Neural cell (in vitro differentiated cells): ENCODE measurements around the gene HS6ST1. TPM values are rescaled to one million over a fixed set of nuclear protein-coding genes. Genes with fewer than 3 reads are reported as not detected.

Source experiments
- H2AFZ ChIP-seq: fragments of 200-600, 300-800 bp; sonication (generic), shearing (Covaris generic); 2 replicates; pipeline ENCODE4 v1.6.0; 2014; ENCODE audit warnings: low read depth, mild to moderate bottlenecking, antibody characterized with exemption, low read length, moderate library complexity
- H3F3A ChIP-seq: fragments of 200-600 bp; shearing (Covaris generic); 2 replicates; pipeline ENCODE4 v1.6.1; 2016; ENCODE audit warnings: mild to moderate bottlenecking, moderate library complexity, mixed read lengths, antibody characterized with exemption, low read length; ENCODE audit not compliant: insufficient read depth, poor library complexity, severe bottlenecking
- H3K27ac ChIP-seq: fragments of 200-600, 300-800 bp; sonication (generic), shearing (Covaris generic); 2 replicates; pipeline ENCODE4 v1.5.1; 2014; ENCODE audit warnings: mild to moderate bottlenecking, low read length, moderate library complexity
- H3K27me3 ChIP-seq: fragments of 300-800, 200-600 bp; sonication (generic), shearing (Covaris generic); 2 replicates; pipeline ENCODE4 v1.6.0; 2014; ENCODE audit warnings: mild to moderate bottlenecking, low read depth, low read length, moderate library complexity; ENCODE audit not compliant: insufficient read depth
- H3K36me3 ChIP-seq: fragments of 300-800, 200-600 bp; sonication (generic), shearing (Covaris generic); 2 replicates; pipeline ENCODE4 v1.5.1; 2014; ENCODE audit warnings: mild to moderate bottlenecking, antibody characterized with exemption, low read length, moderate library complexity; ENCODE audit not compliant: insufficient read depth
- H3K4me2 ChIP-seq: fragments of 300-800, 200-600 bp; sonication (generic), shearing (Covaris generic); 2 replicates; pipeline ENCODE4 v1.6.0; 2014; ENCODE audit warnings: mild to moderate bottlenecking, low read length
- H3K4me3 ChIP-seq: fragments of 300-800, 200-600 bp; sonication (generic), shearing (Covaris generic); 2 replicates; pipeline ENCODE4 v1.5.1; 2014; ENCODE audit warnings: mild to moderate bottlenecking, low read length, moderate library complexity
- H3K79me2 ChIP-seq: fragments of 200-600 bp; shearing (Covaris generic); replicated peaks from 2 replicates; pipeline ENCODE4 v1.6.0; 2014; ENCODE audit warnings: mild to moderate bottlenecking, low read length, moderate library complexity; ENCODE audit not compliant: insufficient read depth
- H3K9ac ChIP-seq: fragments of 300-800, 200-600 bp; sonication (generic), shearing (Covaris generic); 2 replicates; pipeline ENCODE4 v1.6.1; 2016; ENCODE audit warnings: mild to moderate bottlenecking, low read length, mixed read lengths
- H3K9me2 ChIP-seq: fragments of 200-600 bp; shearing (Covaris generic); 2 replicates; pipeline ENCODE4 v1.6.1; 2016; ENCODE audit warnings: mild to moderate bottlenecking, low read length, mixed read lengths; ENCODE audit not compliant: insufficient read depth
- H3K9me3 ChIP-seq: fragments of 200-600, 300-800 bp; sonication (generic), shearing (Covaris generic); 2 replicates; pipeline ENCODE4 v1.6.1; 2016; ENCODE audit warnings: mild to moderate bottlenecking, mixed run types, low read length, moderate library complexity, mixed read lengths
- H4K20me1 ChIP-seq: fragments of 200-600 bp; shearing (Covaris generic); 2 replicates; pipeline ENCODE4 v1.6.1; 2016; ENCODE audit warnings: mild to moderate bottlenecking, mixed run types; ENCODE audit not compliant: insufficient read depth
- EP300 ChIP-seq: fragments of 450-650 bp; conservative IDR thresholded peaks from 2 replicates; pipeline ENCODE4 v1.6.1; 2014; ENCODE audit warnings: antibody characterized with exemption, mild to moderate bottlenecking, moderate library complexity; ENCODE audit not compliant: poor library complexity, severe bottlenecking
- EZH2 ChIP-seq: fragments of 200-600, 300-800 bp; shearing (Covaris generic), sonication (generic); IDR thresholded peaks from 2 replicates; pipeline ENCODE4 v1.6.1; 2014; ENCODE audit warnings: antibody characterized with exemption, low read length, borderline replicate concordance, mild to moderate bottlenecking; ENCODE audit not compliant: insufficient read depth, poor library complexity, severe bottlenecking
- MXI1 ChIP-seq: fragments of 450-650 bp; conservative IDR thresholded peaks from 2 replicates; pipeline ENCODE4 v1.6.1; 2014; ENCODE audit warnings: antibody characterized with exemption, mild to moderate bottlenecking; ENCODE audit not compliant: poor library complexity, severe bottlenecking
- POLR2AphosphoS5 ChIP-seq: IDR thresholded peaks from 2 replicates; pipeline ENCODE4 v1.6.1; 2012
- RAD21 ChIP-seq: fragments of 450-650 bp; conservative IDR thresholded peaks from 2 replicates; pipeline ENCODE4 v1.6.1; 2014; ENCODE audit warnings: antibody characterized with exemption, mild to moderate bottlenecking, moderate library complexity
- SMC3 ChIP-seq: fragments of 450-650 bp; conservative IDR thresholded peaks from 2 replicates; pipeline ENCODE4 v1.6.1; 2014; ENCODE audit warnings: antibody characterized with exemption, mild to moderate bottlenecking, moderate library complexity; ENCODE audit not compliant: poor library complexity
- TAF1 ChIP-seq: IDR thresholded peaks from 2 replicates; pipeline ENCODE4 v1.6.1; 2012; ENCODE audit warnings: low read depth
- polyA plus RNA-seq: library from polyadenylated mRNA; depleted of rRNA; stranded (reverse); fragments of >200 nt; gene quantifications from 2 replicates; pipeline ENCODE4 v1.2.3, GENCODE V29; 2014
- TF ChIP-seq, protein P1 (sequence below): IDR thresholded peaks from 2 replicates; pipeline ENCODE4 v1.6.1; 2012; ENCODE audit warnings: borderline replicate concordance
- TF ChIP-seq, protein P2 (sequence below): fragments of 450-650 bp; IDR thresholded peaks from 2 replicates; pipeline ENCODE4 v1.5.1; 2014; ENCODE audit warnings: antibody characterized with exemption, mild to moderate bottlenecking, moderate library complexity; ENCODE audit not compliant: poor library complexity, severe bottlenecking

The HS6ST1 gene
- polyA plus RNA-seq, 1 donor from 2014 or later, result 44.1 TPM

DNA sequence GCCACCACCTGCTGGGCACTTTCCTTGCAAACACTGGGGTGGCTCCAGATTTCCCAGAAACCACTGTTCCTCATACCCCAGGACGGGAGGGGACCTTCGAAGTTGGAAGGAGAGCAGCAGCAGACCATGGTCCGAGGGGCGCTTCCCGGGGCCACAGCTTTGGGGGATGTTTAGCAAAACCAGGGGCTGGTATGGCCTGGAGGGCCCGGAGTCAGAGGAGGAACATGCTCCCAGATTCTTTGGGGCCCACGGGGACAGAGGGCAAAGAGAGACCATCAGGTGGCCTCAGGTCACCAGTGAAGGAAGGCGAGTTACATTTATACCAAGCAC is 25.3 kb downstream of the HS6ST1 start:
- no peaks in the 10 kb centered on the region for H3F3A ChIP-seq
- no peak overlapping the region for H3K4me2 ChIP-seq
- no peaks in the 10 kb centered on the region for H3K27me3 ChIP-seq
- no peaks in the 10 kb centered on the region for H4K20me1 ChIP-seq
- H3K9me2 ChIP-seq, result no peaks in the 10 kb centered on the region
- no peaks in the 10 kb centered on the region for H3K36me3 ChIP-seq
- no peak overlapping the region for H3K27ac ChIP-seq
- H3K9ac ChIP-seq, result no peak overlapping the region
- H3K9me3 ChIP-seq, result no peaks in the 10 kb centered on the region
- no peak overlapping the region for H3K4me3 ChIP-seq
- H2AFZ ChIP-seq, result no peak overlapping the region
- TF ChIP-seq, protein P1, sequence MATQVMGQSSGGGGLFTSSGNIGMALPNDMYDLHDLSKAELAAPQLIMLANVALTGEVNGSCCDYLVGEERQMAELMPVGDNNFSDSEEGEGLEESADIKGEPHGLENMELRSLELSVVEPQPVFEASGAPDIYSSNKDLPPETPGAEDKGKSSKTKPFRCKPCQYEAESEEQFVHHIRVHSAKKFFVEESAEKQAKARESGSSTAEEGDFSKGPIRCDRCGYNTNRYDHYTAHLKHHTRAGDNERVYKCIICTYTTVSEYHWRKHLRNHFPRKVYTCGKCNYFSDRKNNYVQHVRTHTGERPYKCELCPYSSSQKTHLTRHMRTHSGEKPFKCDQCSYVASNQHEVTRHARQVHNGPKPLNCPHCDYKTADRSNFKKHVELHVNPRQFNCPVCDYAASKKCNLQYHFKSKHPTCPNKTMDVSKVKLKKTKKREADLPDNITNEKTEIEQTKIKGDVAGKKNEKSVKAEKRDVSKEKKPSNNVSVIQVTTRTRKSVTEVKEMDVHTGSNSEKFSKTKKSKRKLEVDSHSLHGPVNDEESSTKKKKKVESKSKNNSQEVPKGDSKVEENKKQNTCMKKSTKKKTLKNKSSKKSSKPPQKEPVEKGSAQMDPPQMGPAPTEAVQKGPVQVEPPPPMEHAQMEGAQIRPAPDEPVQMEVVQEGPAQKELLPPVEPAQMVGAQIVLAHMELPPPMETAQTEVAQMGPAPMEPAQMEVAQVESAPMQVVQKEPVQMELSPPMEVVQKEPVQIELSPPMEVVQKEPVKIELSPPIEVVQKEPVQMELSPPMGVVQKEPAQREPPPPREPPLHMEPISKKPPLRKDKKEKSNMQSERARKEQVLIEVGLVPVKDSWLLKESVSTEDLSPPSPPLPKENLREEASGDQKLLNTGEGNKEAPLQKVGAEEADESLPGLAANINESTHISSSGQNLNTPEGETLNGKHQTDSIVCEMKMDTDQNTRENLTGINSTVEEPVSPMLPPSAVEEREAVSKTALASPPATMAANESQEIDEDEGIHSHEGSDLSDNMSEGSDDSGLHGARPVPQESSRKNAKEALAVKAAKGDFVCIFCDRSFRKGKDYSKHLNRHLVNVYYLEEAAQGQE, result no peak
- TF ChIP-seq MXI1, result no peak
- no peak for TF ChIP-seq SMC3
- TF ChIP-seq, protein P2, sequence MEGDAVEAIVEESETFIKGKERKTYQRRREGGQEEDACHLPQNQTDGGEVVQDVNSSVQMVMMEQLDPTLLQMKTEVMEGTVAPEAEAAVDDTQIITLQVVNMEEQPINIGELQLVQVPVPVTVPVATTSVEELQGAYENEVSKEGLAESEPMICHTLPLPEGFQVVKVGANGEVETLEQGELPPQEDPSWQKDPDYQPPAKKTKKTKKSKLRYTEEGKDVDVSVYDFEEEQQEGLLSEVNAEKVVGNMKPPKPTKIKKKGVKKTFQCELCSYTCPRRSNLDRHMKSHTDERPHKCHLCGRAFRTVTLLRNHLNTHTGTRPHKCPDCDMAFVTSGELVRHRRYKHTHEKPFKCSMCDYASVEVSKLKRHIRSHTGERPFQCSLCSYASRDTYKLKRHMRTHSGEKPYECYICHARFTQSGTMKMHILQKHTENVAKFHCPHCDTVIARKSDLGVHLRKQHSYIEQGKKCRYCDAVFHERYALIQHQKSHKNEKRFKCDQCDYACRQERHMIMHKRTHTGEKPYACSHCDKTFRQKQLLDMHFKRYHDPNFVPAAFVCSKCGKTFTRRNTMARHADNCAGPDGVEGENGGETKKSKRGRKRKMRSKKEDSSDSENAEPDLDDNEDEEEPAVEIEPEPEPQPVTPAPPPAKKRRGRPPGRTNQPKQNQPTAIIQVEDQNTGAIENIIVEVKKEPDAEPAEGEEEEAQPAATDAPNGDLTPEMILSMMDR, result no peak
- no peak for TF ChIP-seq TAF1
- no peak for TF ChIP-seq RAD21
- TF ChIP-seq POLR2AphosphoS5, result no peak
- peaks cover 52% of the 10 kb centered on the region for H3K79me2 ChIP-seq

DNA sequence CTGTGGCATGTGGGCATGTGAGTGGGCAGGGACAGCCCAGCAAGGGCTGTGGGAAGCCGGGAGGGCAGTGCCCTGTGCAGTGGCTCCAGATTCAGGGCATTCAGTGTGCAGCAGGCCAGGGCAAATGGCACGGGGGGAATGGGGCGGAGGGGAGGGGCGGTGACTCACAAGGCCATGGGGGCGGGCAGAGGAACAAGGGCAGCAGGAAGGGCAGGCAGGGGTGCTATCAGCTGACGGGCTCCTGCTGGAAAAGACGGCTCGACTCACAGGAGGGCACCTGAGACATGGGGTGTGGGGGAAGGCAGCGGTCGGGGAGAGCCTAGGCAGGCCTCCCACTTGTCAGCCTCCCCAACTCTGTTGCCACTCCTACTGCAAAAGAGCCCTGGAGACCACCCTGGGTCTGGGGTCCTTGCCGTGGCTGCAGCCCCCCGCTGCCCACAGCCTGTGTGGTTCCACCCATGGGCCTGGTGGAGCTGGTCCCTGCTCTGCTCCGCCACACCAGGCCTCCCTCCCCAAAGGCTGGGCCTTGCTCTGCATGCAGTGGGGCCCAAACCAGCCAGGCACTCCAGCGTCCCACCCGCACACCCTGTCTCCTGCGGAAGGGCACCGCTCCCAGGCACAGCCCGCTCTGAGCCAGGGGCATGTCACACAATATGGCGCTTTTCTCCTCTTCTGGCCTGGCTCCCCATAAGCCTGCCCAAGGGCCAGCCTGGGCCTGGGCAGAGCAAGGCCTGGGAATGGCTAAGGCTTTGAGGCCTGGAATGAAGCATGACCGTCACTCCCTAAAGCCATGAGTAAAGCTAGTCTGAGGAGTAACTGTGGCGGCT is 25.9 kb downstream of the HS6ST1 start:
- peaks cover 46% of the 10 kb centered on the region for H3K79me2 ChIP-seq
- H2AFZ ChIP-seq, result no peak overlapping the region
- H3F3A ChIP-seq, result no peaks in the 10 kb centered on the region
- H4K20me1 ChIP-seq, result no peaks in the 10 kb centered on the region
- H3K9me3 ChIP-seq, result no peaks in the 10 kb centered on the region
- H3K36me3 ChIP-seq, result no peaks in the 10 kb centered on the region
- no peak overlapping the region for H3K9ac ChIP-seq
- no peak overlapping the region for H3K4me3 ChIP-seq
- H3K4me2 ChIP-seq, result no peak overlapping the region
- no peak for TF ChIP-seq POLR2AphosphoS5
- no peak for TF ChIP-seq SMC3
- TF ChIP-seq, protein P1, result no peak
- no peak for TF ChIP-seq RAD21
- TF ChIP-seq EZH2, result no peak
- no peak for TF ChIP-seq MXI1
- TF ChIP-seq, protein P2, result no peak
- TF ChIP-seq TAF1, result no peak
- TF ChIP-seq EP300, result no peak
- no peak overlapping the region for H3K27ac ChIP-seq
- no peaks in the 10 kb centered on the region for H3K27me3 ChIP-seq
- H3K9me2 ChIP-seq, result no peaks in the 10 kb centered on the region
